Measurements from ENCODE around the gene PRSS2. TPM values are rescaled to one million over a fixed set of nuclear protein-coding genes. Genes with fewer than 3 reads are reported as not detected.
"Not testable (repeated sequence)": the region's sequence is repeated elsewhere in the genome, so short reads cannot be mapped to it uniquely, and the experiment has no call there.

Gene PRSS2
- total RNA-seq, 1 experiment from 2014 or later: 0.40 TPM

DNA sequence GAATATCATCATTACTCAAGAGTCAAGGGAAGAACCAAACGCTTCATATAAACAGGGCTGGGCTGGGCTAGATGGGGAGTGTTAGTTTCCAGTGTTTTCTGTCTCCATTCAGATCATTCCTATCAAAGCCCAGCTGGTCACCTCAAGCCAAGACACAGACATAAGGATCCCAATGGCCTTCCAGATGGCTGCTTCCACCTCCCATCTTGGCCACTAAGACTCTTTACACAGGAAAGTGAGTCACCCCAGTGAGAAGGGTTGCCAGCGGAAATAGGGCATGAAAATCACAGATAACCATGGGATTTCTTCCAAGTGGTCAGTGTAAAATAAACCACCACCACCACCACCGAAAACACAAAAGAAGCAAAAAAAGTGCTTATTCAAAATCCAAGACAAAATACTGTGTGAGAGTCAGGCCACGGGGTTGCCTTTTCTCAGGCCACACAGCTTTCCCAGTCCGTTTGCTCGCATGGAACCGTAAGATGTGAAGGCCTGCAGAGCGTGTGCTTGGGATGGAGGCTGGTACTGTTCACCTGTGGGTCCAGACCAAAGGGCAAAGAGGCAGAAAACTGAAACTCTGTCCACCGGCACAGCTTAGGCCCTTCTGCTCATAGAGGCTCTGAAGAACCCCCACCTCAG is 5.6 kb downstream of the PRSS2 start:
- CTCF ChIA-PET: no interaction called here
- Histone ChIP-seq H3K9ac (ENCODE audit: low read length) (peak overlapping the region; percentile 55), H3F3A (ENCODE audit: low read length, unreplicated experiment) (peaks cover 3% of the 10 kb centered on the region), H3K36me3 (ENCODE audit: low read depth, low read length) (no peaks in the 10 kb centered on the region), H4K20me1 (ENCODE audit: low read length) (no peaks in the 10 kb centered on the region), H3K4me2 (ENCODE audit: low read length) (peak overlapping the region; percentile 81), H3K9me2 (replicated peaks; ENCODE audit: low read length) (no peaks in the 10 kb centered on the region), H3K4me3 (ENCODE audit: low read length) (peak overlapping the region; percentile 24; the same call in 1 of the 2 replicates), H3K4me1 (ENCODE audit: insufficient read depth, low read length) (peaks cover 25% of the 10 kb centered on the region), H3K79me2 (ENCODE audit: low read length) (no peaks in the 10 kb centered on the region), H3K27me3 (ENCODE audit: low read length) (no peaks in the 10 kb centered on the region), H2AFZ (ENCODE audit: low read length) (peak overlapping the region; percentile 71; the same call in 1 of the 2 replicates), H3K27ac (ENCODE audit: low read length) (peak overlapping the region; percentile 83), H3K9me3 (ENCODE audit: low read length) (no peaks in the 10 kb centered on the region)
- TF ChIP-seq, protein P1, sequence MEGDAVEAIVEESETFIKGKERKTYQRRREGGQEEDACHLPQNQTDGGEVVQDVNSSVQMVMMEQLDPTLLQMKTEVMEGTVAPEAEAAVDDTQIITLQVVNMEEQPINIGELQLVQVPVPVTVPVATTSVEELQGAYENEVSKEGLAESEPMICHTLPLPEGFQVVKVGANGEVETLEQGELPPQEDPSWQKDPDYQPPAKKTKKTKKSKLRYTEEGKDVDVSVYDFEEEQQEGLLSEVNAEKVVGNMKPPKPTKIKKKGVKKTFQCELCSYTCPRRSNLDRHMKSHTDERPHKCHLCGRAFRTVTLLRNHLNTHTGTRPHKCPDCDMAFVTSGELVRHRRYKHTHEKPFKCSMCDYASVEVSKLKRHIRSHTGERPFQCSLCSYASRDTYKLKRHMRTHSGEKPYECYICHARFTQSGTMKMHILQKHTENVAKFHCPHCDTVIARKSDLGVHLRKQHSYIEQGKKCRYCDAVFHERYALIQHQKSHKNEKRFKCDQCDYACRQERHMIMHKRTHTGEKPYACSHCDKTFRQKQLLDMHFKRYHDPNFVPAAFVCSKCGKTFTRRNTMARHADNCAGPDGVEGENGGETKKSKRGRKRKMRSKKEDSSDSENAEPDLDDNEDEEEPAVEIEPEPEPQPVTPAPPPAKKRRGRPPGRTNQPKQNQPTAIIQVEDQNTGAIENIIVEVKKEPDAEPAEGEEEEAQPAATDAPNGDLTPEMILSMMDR (conservative IDR thresholded peaks at IDR 0.05; ENCODE audit: low read depth, low read length): no peak
- TF ChIP-seq EZH2phosphoT487 (IDR thresholded peaks at IDR 0.05; ENCODE audit: borderline replicate concordance, low read length) (no peak), EZH2 (IDR thresholded peaks at IDR 0.05; ENCODE audit: low read length, unreplicated experiment) (no peak)
- ATAC-seq (peak; percentile 84), DNase-seq (peak; percentile 80)
- no TSS peak for BruUV-seq (replicated peaks)
- intact Hi-C loops (cut with micrococcal nuclease): no loop called here
- POLR2A ChIA-PET (ENCODE audit: unreplicated experiment): no interaction called here

- BruUV-seq (replicated peaks); ATAC-seq; H3K9me2 ChIP-seq (replicated peaks; ENCODE audit: low read length); DNase-seq; H3K9me3 ChIP-seq (ENCODE audit: low read length); intact Hi-C loops (cut with micrococcal nuclease); H3K36me3 ChIP-seq (ENCODE audit: low read depth, low read length); H3F3A ChIP-seq (ENCODE audit: low read length, unreplicated experiment); H3K27me3 ChIP-seq (ENCODE audit: low read length); CTCF ChIA-PET; H4K20me1 ChIP-seq (ENCODE audit: low read length); H3K79me2 ChIP-seq (ENCODE audit: low read length); POLR2A ChIA-PET (ENCODE audit: unreplicated experiment): not testable (repeated sequence)
- Histone ChIP-seq H3K27ac (ENCODE audit: low read length) (peak overlapping the region; percentile 83), H2AFZ (ENCODE audit: low read length) (peak overlapping the region; percentile 71; the same call in 1 of the 2 replicates), H3K4me2 (ENCODE audit: low read length) (peak overlapping the region; percentile 81), H3K9ac (ENCODE audit: low read length) (peak overlapping the region; percentile 55), H3K4me3 (ENCODE audit: low read length) (0 out of 2 replicates have a peak overlapping the region, but pooled peaks have one; percentile 24), H3K4me1 (ENCODE audit: insufficient read depth, low read length) (peaks cover 25% of the 10 kb centered on the region)
Measured at GRCh38 chr7:142776845-142777225, 6.1 kb downstream of the PRSS2 start.

- Histone ChIP-seq H3F3A (ENCODE audit: low read length, unreplicated experiment) (peaks cover 3% of the 10 kb centered on the region), H3K27ac (ENCODE audit: low read length) (no peak overlapping the region), H3K9me2 (replicated peaks; ENCODE audit: low read length) (no peaks in the 10 kb centered on the region), H3K4me3 (ENCODE audit: low read length) (no peak overlapping the region), H3K4me1 (ENCODE audit: insufficient read depth, low read length) (peaks cover 25% of the 10 kb centered on the region), H4K20me1 (ENCODE audit: low read length) (no peaks in the 10 kb centered on the region), H2AFZ (ENCODE audit: low read length) (no peak overlapping the region), H3K4me2 (ENCODE audit: low read length) (no peak overlapping the region), H3K79me2 (ENCODE audit: low read length) (no peaks in the 10 kb centered on the region), H3K9ac (ENCODE audit: low read length) (no peak overlapping the region), H3K27me3 (ENCODE audit: low read length) (no peaks in the 10 kb centered on the region), H3K9me3 (ENCODE audit: low read length) (no peaks in the 10 kb centered on the region), H3K36me3 (ENCODE audit: low read depth, low read length) (no peaks in the 10 kb centered on the region)
- ChIA-PET CTCF (no interaction called here), POLR2A (ENCODE audit: unreplicated experiment) (no interaction called here)
- TF ChIP-seq, protein P1 (conservative IDR thresholded peaks at IDR 0.05; ENCODE audit: low read depth, low read length): no peak
- DNase-seq (no peak), ATAC-seq (no peak)
- intact Hi-C loops (cut with micrococcal nuclease): no loop called here
- BruUV-seq (replicated peaks): no TSS peak
Measured at GRCh38 chr7:142777318-142777717, 6.5 kb downstream of the PRSS2 start.
